ENCODE measurements around the gene MED8.
"Not testable (repeated sequence)": the region's sequence is repeated elsewhere in the genome, so short reads cannot be mapped to it uniquely, and the experiment has no call there.

MED8 gene

GRCh38 chr1:43421976-43422750 lies 32.6 kb upstream of the MED8 start:
- DNase-seq = no peak

- no peak for DNase-seq
Measured at GRCh38 chr1:43421396-43421795, 31.8 kb upstream of the MED8 start.

GRCh38 chr1:43420874-43421273 lies 31.3 kb upstream of the MED8 start:
- no peak for DNase-seq

GRCh38 chr1:43419627-43420425 lies 30.2 kb upstream of the MED8 start:
- no peak for DNase-seq

GRCh38 chr1:43418858-43419257 lies 29.3 kb upstream of the MED8 start:
- DNase-seq = no peak

GRCh38 chr1:43415901-43416300 lies 26.3 kb upstream of the MED8 start:
- no peak for DNase-seq

GRCh38 chr1:43414634-43415223 lies 25.1 kb upstream of the MED8 start:
- DNase-seq = peak; percentile 3

- not testable (repeated sequence) for DNase-seq
Measured at GRCh38 chr1:43413426-43413825, 23.8 kb upstream of the MED8 start.

- no peak for DNase-seq
Measured at GRCh38 chr1:43410571-43410970, 21.0 kb upstream of the MED8 start.

GRCh38 chr1:43405876-43406234 lies 16.3 kb upstream of the MED8 start:
- no peak for DNase-seq

GRCh38 chr1:43405219-43405875 lies 15.7 kb upstream of the MED8 start:
- DNase-seq = no peak

- DNase-seq = no peak
Measured at GRCh38 chr1:43404353-43404752, 14.8 kb upstream of the MED8 start.

- DNase-seq = no peak
Measured at GRCh38 chr1:43402089-43402865, 12.7 kb upstream of the MED8 start.

GRCh38 chr1:43400441-43400840 lies 10.8 kb upstream of the MED8 start:
- DNase-seq = not testable (repeated sequence)

GRCh38 chr1:43398227-43398626 lies 8.6 kb upstream of the MED8 start:
- DNase-seq = no peak

- no peak for DNase-seq
Measured at GRCh38 chr1:43396059-43396458, 6.5 kb upstream of the MED8 start.

- no peak for DNase-seq
Measured at GRCh38 chr1:43395523-43395922, 5.9 kb upstream of the MED8 start.

GRCh38 chr1:43392702-43393101 lies 3.1 kb upstream of the MED8 start:
- DNase-seq = no peak

GRCh38 chr1:43388613-43389012 lies 987 bp downstream of the MED8 start:
- DNase-seq = no peak

- no peak for DNase-seq
Measured at GRCh38 chr1:43387976-43388599, 1.5 kb downstream of the MED8 start.

- DNase-seq = no peak
Measured at GRCh38 chr1:43386676-43387075, 2.9 kb downstream of the MED8 start.

GRCh38 chr1:43383449-43383848 lies 6.2 kb downstream of the MED8 start:
- no peak for DNase-seq
